Testis (tissue), 2 donors: ENCODE results near the gene EXOC3L1.

Experiments
- POLR2A ChIP-seq: fragments of 450-650 bp; IDR thresholded peaks from one replicate; pipeline ENCODE4 v1.6.1; 2017; ENCODE audit warnings: antibody characterized with exemption, mild to moderate bottlenecking, moderate library complexity
- TF ChIP-seq, protein P1 (sequence below), 3 experiments: fragments of 450-650 bp in 2 of 3; fragments of 200-600 bp in 1 of 3; sonication (generic) in 1 of 3; IDR thresholded peaks; one replicate each; pipeline ENCODE4 v1.5.1; 2016 to 2019; ENCODE audit warnings: antibody characterized with exemption in 3 of 3, mild to moderate bottlenecking in 2 of 3, moderate library complexity in 1 of 3

DNA sequence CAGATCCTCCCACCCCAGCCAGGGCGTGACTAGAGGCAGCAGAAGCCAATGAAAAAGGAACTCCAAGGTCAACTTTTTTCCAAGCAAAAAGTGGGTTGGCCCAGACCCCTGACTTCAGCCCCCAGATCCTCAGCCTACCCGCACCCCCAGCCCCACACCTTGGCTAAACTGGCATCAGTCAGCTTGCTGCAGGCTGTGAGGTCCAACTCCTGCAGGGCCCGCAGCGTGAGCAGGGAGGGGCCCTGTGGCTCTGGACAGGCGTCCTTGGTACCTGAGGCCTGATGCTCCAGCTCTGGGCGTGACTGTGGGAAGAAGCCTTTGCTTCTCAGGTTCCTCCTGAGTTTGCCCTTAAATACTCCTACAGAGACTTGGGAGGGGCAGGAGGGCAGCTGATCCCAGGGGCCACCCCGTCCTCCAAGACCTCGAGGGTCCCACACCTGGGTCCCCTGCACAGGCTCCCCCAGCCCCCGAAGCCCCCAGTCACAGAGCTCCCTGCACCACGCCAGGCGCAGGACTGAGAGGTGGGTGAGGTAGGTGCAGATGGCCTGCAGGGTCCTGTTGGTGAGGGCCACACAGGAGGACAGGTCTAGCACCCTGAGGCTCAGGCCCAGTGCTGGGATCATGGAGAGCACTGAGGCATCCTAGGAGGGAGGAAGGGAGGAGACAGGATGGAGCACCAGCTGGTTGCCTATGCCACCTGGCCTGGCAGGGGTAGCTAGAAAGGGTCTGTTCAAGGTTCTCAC is 18.4 kb upstream of the EXOC3L1 start:
- TF ChIP-seq, protein P1, sequence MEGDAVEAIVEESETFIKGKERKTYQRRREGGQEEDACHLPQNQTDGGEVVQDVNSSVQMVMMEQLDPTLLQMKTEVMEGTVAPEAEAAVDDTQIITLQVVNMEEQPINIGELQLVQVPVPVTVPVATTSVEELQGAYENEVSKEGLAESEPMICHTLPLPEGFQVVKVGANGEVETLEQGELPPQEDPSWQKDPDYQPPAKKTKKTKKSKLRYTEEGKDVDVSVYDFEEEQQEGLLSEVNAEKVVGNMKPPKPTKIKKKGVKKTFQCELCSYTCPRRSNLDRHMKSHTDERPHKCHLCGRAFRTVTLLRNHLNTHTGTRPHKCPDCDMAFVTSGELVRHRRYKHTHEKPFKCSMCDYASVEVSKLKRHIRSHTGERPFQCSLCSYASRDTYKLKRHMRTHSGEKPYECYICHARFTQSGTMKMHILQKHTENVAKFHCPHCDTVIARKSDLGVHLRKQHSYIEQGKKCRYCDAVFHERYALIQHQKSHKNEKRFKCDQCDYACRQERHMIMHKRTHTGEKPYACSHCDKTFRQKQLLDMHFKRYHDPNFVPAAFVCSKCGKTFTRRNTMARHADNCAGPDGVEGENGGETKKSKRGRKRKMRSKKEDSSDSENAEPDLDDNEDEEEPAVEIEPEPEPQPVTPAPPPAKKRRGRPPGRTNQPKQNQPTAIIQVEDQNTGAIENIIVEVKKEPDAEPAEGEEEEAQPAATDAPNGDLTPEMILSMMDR (IDR thresholded peaks at IDR 0.05), result no peak
- no peak for TF ChIP-seq POLR2A
